OCI-LY1 (cell line): Measurements from ENCODE around the gene C2CD5.

Experiments used
- CTCF ChIP-seq: fragments of 200-600 bp; sonication (generic), shearing (Covaris generic); IDR thresholded peaks from 2 replicates; pipeline ENCODE4 v1.5.1; 2017; ENCODE audit warnings: mild to moderate bottlenecking, antibody characterized with exemption, low read length, moderate library complexity, mixed read lengths
- EZH2 ChIP-seq: fragments of 200-600 bp; sonication (generic), shearing (Covaris generic); IDR thresholded peaks from 2 replicates; pipeline ENCODE4 v1.8.0; 2017; ENCODE audit warnings: borderline replicate concordance, mixed run types, mild to moderate bottlenecking, antibody characterized with exemption, low read length, moderate library complexity, mixed read lengths

- no peak for TF ChIP-seq CTCF
- TF ChIP-seq EZH2, result no peak
Measured at GRCh38 chr12:22399464-22400180, 144.7 kb downstream of the C2CD5 start.
